Breast epithelium (tissue), 3 donors: ENCODE results near the gene ANKRD24.

ENCODE experiments used
- CTCF ChIP-seq, 3 donors: fragments of 450-650 bp; IDR thresholded peaks; one replicate each; pipeline ENCODE4 v1.5.1; 2016 to 2017; ENCODE audit warnings: antibody characterized with exemption in 3 of 3, mild to moderate bottlenecking in 3 of 3, moderate library complexity in 3 of 3
- POLR2A ChIP-seq: fragments of 450-650 bp; IDR thresholded peaks from one replicate; pipeline ENCODE4 v1.6.1; 2016; ENCODE audit warnings: antibody characterized with exemption, mild to moderate bottlenecking, moderate library complexity
- POLR2AphosphoS5 ChIP-seq, 3 donors: sonication (generic); formaldehyde crosslinking; IDR thresholded peaks; one replicate each; pipeline ENCODE4 v1.6.1; 2017; ENCODE audit warnings: antibody characterized with exemption in 3 of 3

DNA sequence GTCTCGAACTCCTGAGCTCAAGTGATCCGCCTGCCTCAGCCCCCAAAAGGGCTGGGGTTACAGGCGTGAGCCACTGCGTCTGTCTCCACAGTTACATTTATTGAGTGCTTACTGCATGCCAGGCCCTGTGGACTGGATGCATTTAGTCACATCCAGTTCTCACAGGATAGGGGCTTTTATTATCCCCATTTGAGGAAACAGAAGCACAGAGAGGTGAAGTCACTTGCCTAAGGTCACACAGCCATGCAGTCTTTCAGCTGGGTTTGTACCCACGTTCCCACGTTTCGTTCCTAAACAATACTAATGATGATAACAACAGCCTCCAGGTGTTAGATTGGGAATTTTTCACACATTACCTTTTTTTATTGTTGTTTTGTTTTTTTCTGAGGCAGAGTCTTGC lies 37.7 kb downstream of the ANKRD24 start:
- TF ChIP-seq CTCF (IDR thresholded peaks at IDR 0.05) = no peak
- TF ChIP-seq POLR2AphosphoS5 (IDR thresholded peaks at IDR 0.05) = no peak
- no peak for TF ChIP-seq POLR2A
